HepG2 (cell line): ENCODE results near the gene LRRC25. TPM values are rescaled to one million over a fixed set of nuclear protein-coding genes. Genes with fewer than 3 reads are reported as not detected.

Experiments used
- AKAP8 ChIP-seq: sonication (generic); formaldehyde crosslinking; IDR thresholded peaks from 2 replicates; pipeline ENCODE4 v1.5.1; 2020; ENCODE audit warnings: mild to moderate bottlenecking, missing genetic modification reagents
- BHLHE40 ChIP-seq: IDR thresholded peaks from 2 replicates; pipeline ENCODE4 v1.6.1; 2011; ENCODE audit warnings: low read length, improper control_type of control experiment
- BORCS8-MEF2B ChIP-seq: sonication (generic); formaldehyde crosslinking; IDR thresholded peaks from 2 replicates; pipeline ENCODE4 v1.8.0; 2022; ENCODE audit warnings: mild to moderate bottlenecking, missing genetic modification reagents
- EED ChIP-seq: sonication (generic); formaldehyde crosslinking; IDR thresholded peaks from 2 replicates; pipeline ENCODE4 v1.5.0; 2020; ENCODE audit warnings: mild to moderate bottlenecking, missing genetic modification reagents
- FLYWCH1 ChIP-seq: sonication (generic); formaldehyde crosslinking; IDR thresholded peaks from 2 replicates; pipeline ENCODE4 v1.8.1; 2023; ENCODE audit warnings: mild to moderate bottlenecking, missing genetic modification reagents
- HDAC1 ChIP-seq: sonication (generic); formaldehyde crosslinking; IDR thresholded peaks from 2 replicates; pipeline ENCODE4 v1.5.1; 2020; ENCODE audit warnings: mild to moderate bottlenecking, missing genetic modification reagents
- HES4 ChIP-seq: sonication (generic); formaldehyde crosslinking; IDR thresholded peaks from 2 replicates; pipeline ENCODE4 v1.9.0; 2021; ENCODE audit warnings: mild to moderate bottlenecking, missing genetic modification reagents, borderline replicate concordance
- HMGA1 ChIP-seq: sonication (generic); formaldehyde crosslinking; conservative IDR thresholded peaks from 2 replicates; pipeline ENCODE4 v1.4.0; 2020; ENCODE audit warnings: missing genetic modification reagents
- KDM4B ChIP-seq: sonication (generic); formaldehyde crosslinking; IDR thresholded peaks from 2 replicates; pipeline ENCODE4 v1.4.0; 2020; ENCODE audit warnings: missing genetic modification reagents
- KDM6A ChIP-seq: IDR thresholded peaks from 2 replicates; pipeline ENCODE4 v1.6.1; 2016; ENCODE audit warnings: low read depth
- KLF6 ChIP-seq: IDR thresholded peaks from 2 replicates; pipeline ENCODE4 v1.8.0; 2016; ENCODE audit warnings: missing biosample characterization, missing genetic modification reagents
- NCOA1 ChIP-seq: sonication (generic); formaldehyde crosslinking; IDR thresholded peaks from 2 replicates; pipeline ENCODE4 v1.9.0; 2021; ENCODE audit warnings: missing genetic modification reagents
- PHB2 ChIP-seq: fragments of 450-650 bp; IDR thresholded peaks from 2 replicates; pipeline ENCODE4 v1.6.1; 2018; ENCODE audit not compliant: partially characterized antibody
- PHF21A ChIP-seq: sonication (generic); formaldehyde crosslinking; IDR thresholded peaks from 2 replicates; pipeline ENCODE4 v1.5.0; 2020; ENCODE audit warnings: mild to moderate bottlenecking, missing genetic modification reagents
- PHF8 ChIP-seq: sonication (generic); formaldehyde crosslinking; IDR thresholded peaks from 2 replicates; pipeline ENCODE4 v1.5.0; 2020; ENCODE audit warnings: missing genetic modification reagents
- RCOR2 ChIP-seq: IDR thresholded peaks from 2 replicates; pipeline ENCODE4 v1.6.1; 2016; ENCODE audit warnings: missing biosample characterization, missing genetic modification reagents
- SSRP1 ChIP-seq: IDR thresholded peaks from 2 replicates; pipeline ENCODE4 v1.6.1; 2016; ENCODE audit warnings: control low read depth
- TEAD3 ChIP-seq: optimal IDR thresholded peaks from 2 replicates; pipeline ENCODE3; 2016; ENCODE audit warnings: borderline replicate concordance
- THAP8 ChIP-seq: sonication (generic); formaldehyde crosslinking; IDR thresholded peaks from 2 replicates; pipeline ENCODE4 v1.5.1; 2020; ENCODE audit warnings: missing genetic modification reagents, mild to moderate bottlenecking, borderline replicate concordance
- THRA ChIP-seq: sonication (generic); formaldehyde crosslinking; IDR thresholded peaks from 2 replicates; pipeline ENCODE4 v1.4.0; 2020; ENCODE audit warnings: missing genetic modification reagents, borderline replicate concordance
- WIZ ChIP-seq: sonication (generic); formaldehyde crosslinking; IDR thresholded peaks from 2 replicates; pipeline ENCODE4 v1.5.1; 2020; ENCODE audit warnings: mild to moderate bottlenecking, missing genetic modification reagents
- YEATS2 ChIP-seq: sonication (generic); formaldehyde crosslinking; IDR thresholded peaks from 2 replicates; pipeline ENCODE4 v1.4.0; 2020; ENCODE audit warnings: missing genetic modification reagents, borderline replicate concordance
- ZMAT3 ChIP-seq: sonication (generic); formaldehyde crosslinking; conservative IDR thresholded peaks from 2 replicates; pipeline ENCODE4 v1.7.0; 2021; ENCODE audit warnings: missing genetic modification reagents
- ZNF20 ChIP-seq: sonication (generic); formaldehyde crosslinking; IDR thresholded peaks from 2 replicates; pipeline ENCODE4 v1.4.0; 2020; ENCODE audit warnings: mild to moderate bottlenecking, moderate library complexity, missing genetic modification reagents
- ZNF329 ChIP-seq: sonication (generic); formaldehyde crosslinking; IDR thresholded peaks from 2 replicates; pipeline ENCODE4 v1.9.0; 2021; ENCODE audit warnings: low read depth, mild to moderate bottlenecking, missing genetic modification reagents
- ZNF383 ChIP-seq: sonication (generic); formaldehyde crosslinking; IDR thresholded peaks from 2 replicates; pipeline ENCODE4 v1.4.0; 2020; ENCODE audit warnings: missing genetic modification reagents, mild to moderate bottlenecking, borderline replicate concordance
- ZNF558 ChIP-seq: sonication (generic); formaldehyde crosslinking; IDR thresholded peaks from 2 replicates; pipeline ENCODE4 v1.9.0; 2022; ENCODE audit warnings: mild to moderate bottlenecking, missing genetic modification reagents, borderline replicate concordance
- ZNF589 ChIP-seq: sonication (generic); formaldehyde crosslinking; conservative IDR thresholded peaks from 2 replicates; pipeline ENCODE4 v1.8.0; 2022; ENCODE audit warnings: mild to moderate bottlenecking, moderate library complexity, missing genetic modification reagents
- ZNF670 ChIP-seq: sonication (generic); formaldehyde crosslinking; IDR thresholded peaks from 2 replicates; pipeline ENCODE4 v1.8.0; 2022; ENCODE audit warnings: mild to moderate bottlenecking, missing genetic modification reagents, borderline replicate concordance
- ZNF724P ChIP-seq: sonication (generic); formaldehyde crosslinking; IDR thresholded peaks from 2 replicates; pipeline ENCODE4 v1.8.0; 2022; ENCODE audit warnings: missing genetic modification reagents, borderline replicate concordance
- ZNF878 ChIP-seq: sonication (generic); formaldehyde crosslinking; IDR thresholded peaks from 2 replicates; pipeline ENCODE4 v1.8.1; 2023; ENCODE audit warnings: mild to moderate bottlenecking, missing genetic modification reagents, moderate library complexity
- polyA plus RNA-seq, 8 experiments: library from polyadenylated mRNA; depleted of rRNA in 3 of 8; stranded (reverse) in 7 of 8; unstranded in 1 of 8; fragments of >200 nt; fragmentation: Illumina TruSeq in 4 of 8; extraction: Trizol in 4 of 8; gene quantifications; 2 replicates each; pipeline versions ENCODE4 v1.2.1 to v1.2.3, GENCODE V29; 2011 to 2016; ENCODE audit warnings: low read depth in 4 of 8, missing spikeins in 1 of 8, mixed read lengths in 1 of 8; ENCODE audit not compliant: insufficient read depth in 1 of 8
- total RNA-seq, 5 experiments: library from RNA; depleted of rRNA; stranded (reverse); fragments of >200 nt; fragmentation: Illumina TruSeq; extraction: Trizol; gene quantifications; 2 replicates each; pipeline ENCODE4 v1.2.3, GENCODE V29; 2016; ENCODE audit warnings: low read depth in 1 of 5

The LRRC25 gene
- total and polyA plus RNA-seq, 2 of the 13 experiments (the other 11 are each of a cell fraction or from before 2014, with no cell fraction given) = 0.13 to 0.53 TPM

GRCh38 chr19:18419699-18420460 is 22.5 kb upstream of the LRRC25 start (continued):
- TF ChIP-seq SSRP1 (CRISPR knock-in tag) (no peak), KDM4B (no peak), WIZ (CRISPR knock-in tag) (no peak), ZNF383 (CRISPR knock-in tag) (no peak), ZMAT3 (peak; percentile 74; the same call in 1 of the 2 replicates), TEAD3 (CRISPR knock-in tag) (peak; percentile 44), KLF6 (CRISPR knock-in tag) (peak; percentile 52; the same call in 1 of the 2 replicates), ZNF558 (CRISPR knock-in tag) (0 out of 2 replicates have a peak, but pooled peaks have one; percentile 3), ZNF878 (no peak), FLYWCH1 (CRISPR knock-in tag) (no peak), ZNF589 (CRISPR knock-in tag) (no peak), ZNF329 (no peak), RCOR2 (no peak), AKAP8 (CRISPR knock-in tag) (0 out of 2 replicates have a peak, but pooled peaks have one; percentile 49), HDAC1 (peak; percentile 85), BHLHE40 (no peak), PHB2 (no peak), ZNF20 (CRISPR knock-in tag) (no peak), ZNF670 (CRISPR knock-in tag) (peak; percentile 86), NCOA1 (no peak), THRA (CRISPR knock-in tag) (peak; percentile 56; the same call in 1 of the 2 replicates), HMGA1 (CRISPR knock-in tag) (no peak), YEATS2 (no peak), EED (CRISPR knock-in tag) (0 out of 2 replicates have a peak, but pooled peaks have one; percentile 53), ZNF724P (0 out of 2 replicates have a peak, but pooled peaks have one; percentile 31), HES4 (CRISPR knock-in tag) (0 out of 2 replicates have a peak, but pooled peaks have one; percentile 78), BORCS8-MEF2B (CRISPR knock-in tag) (peak; percentile 50; the same call in 1 of the 2 replicates), PHF8 (CRISPR knock-in tag) (peak; percentile 37; the same call in 1 of the 2 replicates), KDM6A (CRISPR knock-in tag) (peak; percentile 74), THAP8 (CRISPR knock-in tag) (no peak), PHF21A (CRISPR knock-in tag) (peak; percentile 74)
